DLD1 (cell line): ENCODE results near the gene CLEC16A.

Experiments
- in situ Hi-C: cut with HindIII; loops from 2 replicates; pipeline ENCODE4 v1.10.0; 2017; ENCODE audit warnings: low sequenced_read_pairs

The CLEC16A gene

DNA sequence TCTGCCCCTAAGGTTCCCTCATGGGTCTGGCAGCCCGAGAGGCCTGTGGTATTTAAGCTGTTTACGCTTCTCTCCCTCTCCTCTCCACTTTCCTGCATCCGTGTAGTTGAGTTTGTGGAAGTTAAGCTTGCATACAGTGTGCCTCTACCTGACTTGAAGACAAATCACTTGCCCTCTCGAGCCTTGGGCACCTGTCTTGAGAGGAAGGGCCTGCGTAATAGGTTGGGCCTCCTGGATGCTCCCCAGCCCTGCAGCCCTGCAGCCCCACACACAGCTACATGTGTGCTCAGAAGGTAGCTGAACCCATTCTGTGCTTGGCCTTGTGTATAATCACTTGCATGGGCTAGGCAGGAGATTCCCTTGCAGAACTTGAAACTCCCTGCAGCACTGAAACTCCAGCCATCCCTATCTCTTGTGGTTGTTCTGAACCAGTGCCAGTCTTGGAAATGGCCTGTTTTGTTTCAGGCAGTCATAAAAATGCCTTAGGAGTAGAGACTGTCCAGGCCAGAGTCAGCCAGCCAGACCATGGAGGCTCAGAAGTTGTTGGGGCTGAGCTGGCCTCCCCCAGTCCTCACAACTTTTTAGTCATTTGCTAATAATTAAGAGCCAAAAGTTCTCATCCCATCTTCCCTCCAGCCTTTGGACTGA, 134.6 kb downstream of the CLEC16A start:
- in situ Hi-C loops = no loop called here

DNA sequence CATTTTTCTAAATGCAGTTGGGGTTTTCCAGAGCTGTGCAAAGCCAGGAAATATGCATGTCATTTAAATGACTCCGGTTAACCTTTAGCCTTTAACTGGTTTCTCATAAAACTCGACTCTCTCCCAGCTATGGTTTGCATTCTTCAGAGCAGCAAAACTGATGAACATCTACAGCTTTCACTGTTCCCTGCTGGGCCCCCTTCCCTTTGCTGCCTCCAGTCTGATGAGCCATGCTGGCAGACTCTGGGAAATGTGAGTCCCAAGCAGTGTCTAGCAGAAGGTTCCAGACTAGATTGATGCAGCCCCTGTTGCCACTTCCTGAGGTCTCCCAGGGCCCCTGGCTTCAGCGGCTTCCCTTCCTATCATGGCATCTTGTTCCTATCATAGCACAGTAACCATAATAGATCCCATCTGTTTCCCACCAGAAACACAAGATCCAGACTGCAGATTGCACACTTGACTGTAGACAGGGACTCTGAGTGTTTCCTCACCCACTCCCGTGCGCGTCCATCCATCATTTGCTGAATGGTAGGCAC, 135.4 kb downstream of the CLEC16A start:
- in situ Hi-C loops = loop anchor here (10.0 kb wide), 1 partner anchor 75 kb away; no protein-coding TSS in a partner anchor

DNA sequence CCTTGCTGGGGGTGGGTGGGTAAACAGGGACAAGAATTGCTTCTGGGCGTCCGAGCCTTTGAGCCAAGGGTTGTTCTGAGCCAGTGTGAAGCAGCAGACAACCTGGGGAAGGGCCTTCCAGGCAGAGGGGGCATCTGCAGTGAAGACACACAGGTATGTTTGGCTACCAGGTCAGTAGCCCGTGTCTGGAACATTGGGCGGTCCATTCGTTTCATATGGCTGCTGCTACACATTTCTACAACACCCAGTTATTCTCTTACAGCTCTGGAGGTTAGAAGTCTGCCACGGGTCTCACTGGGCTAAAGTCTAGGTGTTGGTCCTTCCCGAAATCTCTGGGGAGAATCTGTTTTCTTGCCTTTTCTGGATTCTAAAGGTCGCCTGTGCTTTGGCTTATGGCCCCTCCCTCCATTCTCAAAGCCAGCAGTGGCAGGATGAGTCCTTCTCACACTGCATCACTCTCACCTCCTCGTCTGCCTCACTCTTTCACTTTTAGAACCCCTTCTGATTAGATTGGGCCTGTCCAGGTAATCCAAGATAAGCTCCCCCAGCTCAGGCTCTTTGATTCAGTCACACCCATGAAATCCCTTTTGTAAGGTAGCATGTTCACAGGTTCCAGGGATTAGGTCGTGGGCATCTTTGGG, 136.1 kb downstream of the CLEC16A start:
- in situ Hi-C loops = loop anchor here (10.0 kb wide), 1 partner anchor 74 kb away; no protein-coding TSS in a partner anchor

DNA sequence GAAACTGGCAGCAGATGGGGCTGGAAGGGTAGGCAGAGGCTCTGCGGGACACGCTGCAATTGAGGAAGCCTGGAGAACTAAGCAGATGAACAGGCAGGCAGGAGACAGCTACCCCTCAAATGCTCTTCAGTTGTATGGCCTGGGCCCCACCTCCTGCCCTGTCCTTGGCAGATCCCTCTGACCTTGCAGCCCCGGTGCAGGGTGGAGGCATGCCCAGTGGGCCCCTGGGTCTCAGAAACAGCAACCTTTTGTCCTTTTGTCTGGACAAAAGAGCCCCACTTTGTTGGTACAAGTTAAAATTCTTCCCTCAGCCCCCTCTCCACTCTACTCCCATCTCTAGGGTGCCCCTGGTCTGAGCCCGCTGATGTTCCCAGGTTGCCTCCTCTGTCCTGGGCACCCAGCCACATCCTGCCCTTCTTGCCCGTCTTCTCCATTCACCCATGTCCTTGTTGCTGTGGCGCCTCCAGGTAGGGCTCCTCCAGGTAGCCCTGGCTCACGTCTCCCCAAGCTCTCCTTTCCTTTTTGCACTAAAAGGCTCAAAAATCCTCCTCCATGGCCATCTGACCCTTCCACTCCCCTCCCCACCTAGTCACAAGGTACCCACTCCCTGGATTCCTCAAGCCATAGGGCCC, 136.8 kb downstream of the CLEC16A start:
- in situ Hi-C loops = loop anchor here (10.0 kb wide), 1 partner anchor 74 kb away; no protein-coding TSS in a partner anchor

DNA sequence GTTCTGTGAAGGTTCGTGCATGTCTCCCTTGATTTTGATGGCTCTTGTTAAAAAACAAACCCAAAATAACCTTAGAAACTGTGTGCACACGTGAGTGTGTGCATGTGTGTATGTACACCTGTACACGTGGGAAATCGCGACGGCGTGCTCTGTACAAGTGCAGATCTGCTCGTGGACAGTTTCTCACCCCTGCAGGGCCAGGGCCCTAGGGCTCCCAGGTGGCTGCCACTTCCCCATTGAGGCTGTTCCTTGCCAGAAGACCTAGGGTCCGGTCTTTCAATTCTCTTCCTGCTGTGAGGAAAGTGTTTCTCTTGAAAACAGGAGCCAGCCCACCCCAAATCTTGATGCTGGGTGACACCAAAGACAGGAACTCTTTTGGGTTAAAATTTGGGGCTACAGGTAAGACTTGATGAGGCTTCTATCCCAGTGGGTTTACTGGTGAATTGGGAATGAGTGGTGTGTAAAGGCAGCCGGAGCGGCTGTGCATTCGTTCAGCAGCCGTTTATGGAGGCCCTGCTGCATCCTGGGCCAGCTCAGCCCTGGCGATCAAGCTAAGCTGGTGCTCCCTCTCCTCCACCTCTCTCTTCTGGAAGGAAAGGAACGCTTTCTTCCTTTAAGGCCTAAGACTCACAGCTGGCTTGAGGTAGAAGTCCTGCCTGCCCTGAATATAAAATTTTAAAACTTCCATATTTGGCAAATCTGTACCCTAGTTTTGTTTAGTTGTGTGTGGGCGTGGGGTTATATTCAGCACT, 137.9 kb downstream of the CLEC16A start:
- in situ Hi-C loops = loop anchor here (10.0 kb wide), 1 partner anchor 73 kb away; no protein-coding TSS in a partner anchor

DNA sequence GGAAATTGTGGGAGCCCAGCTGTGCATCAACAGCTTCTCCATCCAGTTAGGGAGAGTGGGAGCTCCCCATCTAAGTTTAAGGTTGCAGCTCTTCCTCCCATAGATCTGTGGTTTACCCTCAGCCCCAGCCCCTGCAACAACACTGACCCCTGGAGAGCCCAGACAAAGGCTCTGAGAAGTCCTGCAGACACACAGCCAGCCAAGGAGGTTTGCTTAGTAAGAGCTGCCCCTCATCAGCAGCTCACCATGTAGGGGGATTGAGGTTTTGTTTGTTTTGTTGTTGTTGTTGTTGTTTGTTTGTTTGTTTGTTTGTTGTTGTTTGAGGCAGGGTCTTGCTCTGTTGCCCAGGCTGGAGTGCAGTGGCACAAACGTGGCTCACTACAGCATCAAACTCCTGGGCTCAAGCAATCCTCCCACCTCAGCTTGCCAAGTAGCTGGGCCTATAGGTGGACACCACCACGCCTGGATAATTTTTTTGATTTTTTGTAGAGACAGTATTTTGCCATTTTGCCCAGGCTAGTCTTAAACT, 138.6 kb downstream of the CLEC16A start:
- in situ Hi-C loops = loop anchor here (10.0 kb wide), 1 partner anchor 72 kb away; no protein-coding TSS in a partner anchor

DNA sequence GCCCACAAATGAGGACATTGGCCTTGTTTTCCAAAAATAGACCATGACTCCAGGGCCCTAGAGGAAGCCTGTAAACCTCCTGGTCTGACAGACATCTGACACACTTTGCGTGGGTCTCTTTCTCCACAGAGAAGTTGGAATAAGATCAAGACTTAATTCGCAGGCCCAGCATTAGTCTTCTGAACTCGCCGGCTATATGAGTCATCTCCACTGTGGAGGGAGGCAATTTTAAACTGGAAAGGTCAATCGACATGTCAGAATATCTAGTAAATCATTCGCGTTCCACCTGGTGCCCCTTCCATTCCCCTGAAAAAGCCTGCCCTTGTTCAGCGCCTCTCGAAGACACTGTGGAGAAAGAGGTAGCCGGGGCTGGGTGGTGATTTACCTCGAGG, 140.1 kb downstream of the CLEC16A start:
- in situ Hi-C loops = loop anchor here (10.0 kb wide), 1 partner anchor 70 kb away; no protein-coding TSS in a partner anchor

DNA sequence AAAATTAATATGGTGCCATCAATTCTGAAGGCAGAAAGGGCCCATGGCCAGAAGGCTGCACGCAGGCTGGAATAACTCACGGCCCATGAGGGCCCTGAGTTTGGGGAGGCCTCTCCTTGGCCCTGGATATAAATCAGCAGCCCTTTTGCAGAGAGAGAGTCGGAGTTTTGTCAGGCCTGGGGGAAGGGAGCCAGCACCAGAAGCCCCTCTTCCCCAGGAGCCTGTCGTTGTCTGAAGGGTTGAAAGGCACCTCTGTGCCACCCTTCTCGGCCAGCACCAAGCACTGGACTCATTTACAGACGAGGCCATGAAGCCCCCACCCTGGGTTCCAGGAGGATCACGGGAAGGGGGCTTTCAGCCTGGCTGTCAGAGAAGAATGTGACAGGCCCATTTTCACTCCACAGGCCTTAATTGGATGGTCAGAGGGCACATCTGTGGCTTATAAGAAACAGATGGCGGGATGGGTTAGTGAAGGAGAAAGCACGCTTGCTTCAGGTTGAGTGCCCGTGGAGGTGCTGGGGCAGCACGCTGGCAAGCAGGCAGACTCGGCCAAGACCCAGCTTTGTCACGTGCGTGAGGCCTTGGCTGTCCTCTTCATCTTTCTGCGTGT, 140.6 kb downstream of the CLEC16A start:
- in situ Hi-C loops = loop anchor here (10.0 kb wide), 1 partner anchor 70 kb away; no protein-coding TSS in a partner anchor

DNA sequence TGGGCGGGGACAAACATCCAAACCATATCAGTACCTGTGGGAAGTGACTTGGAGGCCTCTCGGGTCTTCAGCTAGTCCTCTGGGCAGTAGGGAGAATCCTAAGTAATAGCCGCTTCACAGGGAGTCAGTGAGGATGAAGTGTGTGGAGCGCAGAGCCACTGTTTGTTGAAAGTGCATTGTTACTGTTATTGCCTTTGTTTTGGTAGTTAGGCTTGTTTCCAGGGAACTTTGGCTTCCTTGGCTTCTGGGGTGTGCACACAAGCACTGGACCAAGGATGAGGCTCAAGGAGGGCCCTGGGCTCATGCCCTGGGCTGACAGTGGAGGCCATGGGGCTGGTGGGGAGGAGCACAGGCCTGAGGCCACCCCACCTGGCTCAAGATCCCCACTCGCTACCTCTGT, 141.6 kb downstream of the CLEC16A start:
- in situ Hi-C loops = loop anchor here (10.0 kb wide), 1 partner anchor 69 kb away; no protein-coding TSS in a partner anchor

DNA sequence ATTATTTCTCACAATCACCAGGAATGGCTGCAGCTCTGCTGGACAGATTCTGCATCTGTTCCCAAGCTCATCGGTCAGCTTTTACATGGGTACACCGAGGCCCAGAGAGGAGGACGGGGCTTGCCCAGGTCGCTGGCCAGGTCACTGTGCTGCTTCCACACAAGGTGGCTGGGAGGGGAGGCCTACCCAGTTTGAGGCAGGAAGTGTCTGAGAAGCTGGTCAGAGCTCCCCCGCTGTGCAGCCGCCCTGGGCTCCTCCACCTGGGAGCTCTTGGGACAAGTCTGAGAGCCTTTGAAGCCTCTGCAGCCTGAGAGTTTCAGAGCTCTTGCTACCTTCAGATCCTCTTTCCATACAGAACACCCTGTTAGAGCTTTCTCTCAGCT, 143.3 kb downstream of the CLEC16A start:
- in situ Hi-C loops = loop anchor here (10.0 kb wide), 1 partner anchor 67 kb away; no protein-coding TSS in a partner anchor

DNA sequence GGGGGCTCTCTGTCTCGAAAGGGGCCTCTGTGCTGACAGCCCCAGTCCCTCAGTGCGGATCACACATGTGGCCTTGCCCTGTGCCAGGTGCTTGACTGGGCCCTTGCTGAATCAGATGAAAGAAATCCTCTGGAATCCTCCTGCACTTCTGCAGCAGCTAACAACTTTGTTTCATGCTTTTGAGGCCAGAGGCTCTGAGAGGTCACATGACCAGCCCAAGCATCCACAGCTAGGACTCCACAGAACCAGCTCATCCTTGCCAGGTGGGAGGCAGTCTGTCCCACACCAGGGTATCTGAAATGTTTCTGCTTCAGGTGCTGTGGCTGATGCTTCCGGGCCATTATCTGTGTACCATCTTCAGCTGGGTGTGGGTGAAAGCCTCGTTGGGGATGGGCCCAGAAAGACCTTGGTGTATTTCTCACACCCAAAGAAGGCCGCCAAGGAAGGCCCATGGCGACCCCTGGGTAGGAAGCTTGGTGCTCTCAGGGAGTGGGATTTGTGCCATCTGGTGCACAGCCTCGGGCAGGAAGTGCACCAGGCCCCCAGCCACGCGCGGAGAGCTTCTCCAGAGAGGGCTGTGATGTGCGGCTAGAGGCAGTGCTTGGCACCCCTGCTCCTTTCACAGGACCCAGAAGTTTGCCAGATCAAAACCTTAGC, 143.8 kb downstream of the CLEC16A start:
- in situ Hi-C loops = loop anchor here (10.0 kb wide), 1 partner anchor 67 kb away; no protein-coding TSS in a partner anchor

DNA sequence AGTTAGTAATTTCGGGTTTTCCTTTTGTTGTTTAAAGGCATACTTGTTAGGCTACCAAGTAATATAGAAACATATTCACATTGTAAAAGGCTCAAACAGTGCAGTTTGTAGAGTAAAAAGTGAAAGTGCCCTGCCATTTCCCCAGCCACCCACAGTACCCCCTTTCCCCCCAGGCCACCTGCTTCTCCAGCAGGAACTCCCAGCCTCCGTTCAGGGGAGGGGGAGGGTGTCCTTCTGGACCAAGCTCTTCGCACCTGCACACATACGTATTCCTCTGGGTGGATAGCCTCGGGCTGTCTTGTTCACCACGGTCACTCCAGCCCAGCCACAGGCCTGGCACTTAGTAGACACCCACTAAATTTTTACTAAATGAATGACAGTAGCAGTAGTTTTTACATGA, 144.5 kb downstream of the CLEC16A start:
- in situ Hi-C loops = loop anchor here (10.0 kb wide), 1 partner anchor 66 kb away; no protein-coding TSS in a partner anchor

DNA sequence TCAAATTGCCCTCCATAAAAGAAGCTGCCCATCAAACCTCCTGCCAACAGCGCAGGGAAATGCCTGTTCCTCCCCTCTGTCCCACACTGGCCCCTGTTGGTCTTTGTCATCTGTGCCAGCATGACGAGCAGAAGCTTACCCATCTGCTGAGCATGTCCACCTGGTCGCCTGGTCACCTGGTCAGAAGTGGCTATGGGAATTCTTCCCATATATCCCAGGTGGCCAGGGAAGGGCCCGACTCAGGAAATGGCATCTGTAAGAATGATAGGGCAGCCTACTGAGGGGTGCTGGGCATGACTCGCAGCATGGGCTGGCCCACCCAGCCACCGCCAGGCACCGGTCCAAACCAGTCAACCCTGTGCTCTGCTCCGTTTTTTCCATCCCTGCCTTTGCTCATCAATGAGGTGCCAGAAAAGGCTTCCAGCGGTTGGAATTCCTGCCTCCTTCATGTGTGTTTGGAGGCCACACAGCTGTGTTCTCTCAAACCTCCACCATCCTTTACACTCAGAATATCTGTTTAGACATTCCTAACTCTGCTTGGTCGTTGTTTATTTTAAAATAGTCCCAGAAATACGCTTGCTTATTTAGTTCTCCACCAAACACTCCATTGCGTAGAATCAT, 145.2 kb downstream of the CLEC16A start:
- in situ Hi-C loops = loop anchor here (10.0 kb wide), 1 partner anchor 65 kb away; no protein-coding TSS in a partner anchor

DNA sequence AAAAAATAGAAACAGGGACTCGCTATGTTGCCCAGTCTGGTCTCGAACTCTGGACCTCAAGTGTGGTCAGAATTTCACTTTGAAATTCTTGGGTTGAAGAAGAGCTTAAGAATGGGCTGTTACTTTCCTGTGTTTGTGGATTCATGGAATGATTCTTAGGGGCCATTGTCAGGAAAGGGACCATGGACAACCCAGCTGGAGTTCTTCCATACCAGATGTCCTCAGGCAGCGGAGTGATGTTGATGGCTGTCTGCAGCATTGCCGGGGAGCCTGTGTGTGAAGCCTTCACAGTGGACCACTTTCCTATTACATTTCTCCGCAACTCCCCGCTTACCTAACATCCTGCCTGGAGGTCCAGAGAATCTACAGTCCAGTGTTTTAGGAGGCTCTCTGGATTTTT, 145.9 kb downstream of the CLEC16A start:
- in situ Hi-C loops = no loop called here

DNA sequence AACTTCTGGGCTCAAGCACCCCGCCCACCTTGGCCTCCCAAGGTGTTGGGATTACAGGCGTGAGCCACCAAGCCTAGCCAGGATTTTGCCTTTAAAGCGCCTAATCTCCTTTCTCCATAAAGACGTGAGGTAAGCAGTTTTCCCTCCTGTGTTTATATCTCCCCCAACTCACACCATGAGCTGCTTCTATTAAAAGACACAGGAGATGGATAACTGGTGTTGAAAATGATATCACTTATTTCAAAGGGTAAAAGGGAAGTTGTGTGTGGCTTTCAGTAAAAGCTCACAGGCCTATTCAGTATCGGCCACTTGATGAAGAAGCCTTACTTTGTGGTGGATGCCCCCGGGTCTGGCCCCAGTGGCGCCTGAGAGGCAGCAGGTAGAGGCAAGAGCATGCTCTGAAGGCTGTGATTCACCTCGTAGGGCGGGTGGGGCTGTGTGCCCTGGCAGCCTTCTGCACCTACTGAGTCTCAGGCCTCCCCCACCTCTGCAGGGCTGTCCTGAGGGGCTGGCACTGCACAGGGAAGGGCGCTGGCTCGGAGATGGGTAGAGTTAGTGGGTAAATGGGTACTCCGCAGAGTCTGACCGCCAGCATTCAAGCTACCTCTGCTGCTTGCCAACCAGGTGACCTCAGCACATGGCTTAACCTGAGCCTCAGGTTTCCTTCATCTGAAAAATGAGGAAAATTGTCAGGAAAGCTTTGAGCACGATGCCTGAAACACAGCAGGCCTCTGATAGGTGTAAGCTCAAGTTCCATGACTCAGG, 146.8 kb downstream of the CLEC16A start:
- in situ Hi-C loops = no loop called here

DNA sequence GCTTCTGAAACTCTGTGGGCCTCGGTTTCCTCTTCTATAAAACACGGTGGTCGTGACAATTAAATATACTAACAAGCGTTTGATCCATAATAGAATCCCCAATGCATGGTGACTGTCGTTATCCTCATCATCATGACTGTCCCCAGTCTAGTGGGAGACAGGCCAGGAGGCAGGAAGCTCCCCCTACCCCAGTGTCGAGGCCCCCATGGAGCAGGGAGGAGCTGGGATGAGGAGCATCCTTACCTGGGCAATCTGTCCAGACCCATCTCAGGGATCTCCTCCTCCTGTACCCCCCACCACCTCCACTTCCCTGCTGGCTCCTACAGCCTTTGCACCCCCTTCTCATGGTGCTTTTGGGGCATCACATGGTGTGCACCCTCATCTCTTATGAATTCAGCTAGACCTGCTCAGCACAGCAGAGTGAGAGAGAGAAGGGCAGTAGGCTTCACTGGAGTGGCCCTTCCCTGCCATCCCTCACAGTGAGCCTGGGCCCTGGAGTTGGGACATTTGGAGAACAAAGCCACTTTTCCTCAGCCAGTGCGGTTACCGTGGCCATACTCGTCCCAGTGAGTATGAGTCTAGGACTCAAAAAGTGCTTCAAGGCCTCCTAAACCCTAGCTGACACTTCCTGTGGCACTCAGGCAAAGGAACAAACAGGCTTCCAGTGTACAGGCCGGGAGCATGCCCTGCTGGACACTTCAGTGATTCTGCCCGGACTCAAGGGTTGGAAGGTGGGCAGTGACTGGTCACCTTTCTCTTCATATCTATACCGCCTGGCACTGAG, 148.6 kb downstream of the CLEC16A start:
- in situ Hi-C loops = no loop called here

DNA sequence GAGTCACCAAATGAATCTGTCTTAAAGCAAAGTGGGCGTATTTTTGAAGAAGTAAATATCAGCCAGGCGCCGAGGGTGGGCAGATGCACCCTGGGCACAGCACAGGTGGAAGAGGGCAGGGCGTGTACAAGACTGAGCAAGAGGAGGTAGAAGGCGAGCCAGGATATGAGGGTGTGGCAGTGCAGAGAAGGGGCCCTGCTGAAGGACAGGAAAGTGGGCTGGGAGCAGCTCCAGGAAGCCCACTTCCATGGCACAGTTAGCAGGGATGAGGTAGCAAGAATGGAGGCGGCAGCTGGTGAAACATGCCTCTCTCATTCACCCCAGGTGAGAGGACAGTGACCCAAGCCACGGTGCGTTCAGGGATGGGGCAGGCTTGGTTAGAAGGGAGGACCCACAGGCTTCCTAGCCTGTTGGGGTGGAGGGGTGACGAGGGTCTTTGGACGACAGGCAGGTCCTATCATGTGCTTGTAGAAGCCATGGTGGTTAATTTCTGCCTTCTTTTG, 149.3 kb downstream of the CLEC16A start:
- in situ Hi-C loops = no loop called here
